ENCODE data around the gene LDHAL6A. TPM values are rescaled to one million over a fixed set of nuclear protein-coding genes. Genes with fewer than 3 reads are reported as not detected.

LDHAL6A gene
- total RNA-seq, 1 experiment from 2014 or later, result not detected

DNA sequence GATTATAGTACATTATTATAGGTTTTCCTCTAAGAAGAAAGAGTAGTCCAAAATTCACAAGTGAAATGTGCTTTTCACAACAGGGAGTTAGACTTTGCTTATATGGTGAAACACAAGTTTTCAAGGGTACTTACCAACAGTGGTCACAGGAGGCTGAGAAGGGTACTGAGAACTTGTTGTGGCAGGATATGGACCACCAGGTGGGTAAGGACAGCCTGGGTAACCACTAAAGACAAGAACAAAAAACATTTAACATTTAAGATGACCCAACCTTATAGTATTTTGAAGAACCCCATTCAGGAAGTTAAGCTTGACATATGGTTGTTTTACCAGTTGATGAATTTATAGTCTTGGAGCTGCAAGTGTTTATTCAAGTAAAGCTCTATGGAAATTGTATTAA lies 46.7 kb downstream of the LDHAL6A start:
- no peak overlapping the region for H3K27ac ChIP-seq (ENCODE audit: low read depth, low read length)
- H3K4me2 ChIP-seq (ENCODE audit: low read length), result no peak overlapping the region
- no peaks in the 10 kb centered on the region for H3K27me3 ChIP-seq (ENCODE audit: insufficient read depth, low read length)
- no peaks in the 10 kb centered on the region for H3K9me2 ChIP-seq (ENCODE audit: insufficient read depth)
- peaks cover 3 to 13% of the 10 kb centered on the region in 2 experiments; a peak in 2 of 4 replicates for H3K36me3 ChIP-seq (ENCODE audit: control insufficient read depth in 1 of 2, insufficient read depth in 2 of 2, low read length in 2 of 2)
- ChIA-PET RAD21 (ENCODE audit: low non-redundant PET in 1 of 2, low total read pairs in 2 of 2, uncharacterized antibody in 2 of 2, unreplicated experiment in 2 of 2) (no interaction called here), CTCF (no interaction called here), POLR2A (no interaction called here)
- no peak overlapping the region for H3K9ac ChIP-seq (ENCODE audit: low read length)
- no peak overlapping the region for H3K4me3 ChIP-seq (replicated peaks in 1 of 2; ENCODE audit: low read depth in 1 of 2, low read length in 2 of 2)
- TF ChIP-seq FOSL1 (IDR thresholded peaks at IDR 0.05; ENCODE audit: low read depth), result no peak
- intact Hi-C loops (cut with micrococcal nuclease), result no loop called here
- no TSS peak for BruUV-seq (replicated peaks)
- no peaks in the 10 kb centered on the region for H3K9me3 ChIP-seq (ENCODE audit: control insufficient read depth in 1 of 2, insufficient read depth in 1 of 2, low read depth in 1 of 2, low read length in 2 of 2)
- no peaks in the 10 kb centered on the region for H3K4me1 ChIP-seq (ENCODE audit: control insufficient read depth in 1 of 2, insufficient read depth in 2 of 2, low read length in 2 of 2)
- H2AFZ ChIP-seq (ENCODE audit: low read depth, low read length, poor library complexity, severe bottlenecking), result no peak overlapping the region
- no peaks in the 10 kb centered on the region for H3K79me2 ChIP-seq (ENCODE audit: insufficient read depth, low read length)
- no peaks in the 10 kb centered on the region for H4K20me1 ChIP-seq (ENCODE audit: insufficient read depth)
- no peak for ATAC-seq
- no peak for DNase-seq (ENCODE audit: low read depth, low spot score)

DNA sequence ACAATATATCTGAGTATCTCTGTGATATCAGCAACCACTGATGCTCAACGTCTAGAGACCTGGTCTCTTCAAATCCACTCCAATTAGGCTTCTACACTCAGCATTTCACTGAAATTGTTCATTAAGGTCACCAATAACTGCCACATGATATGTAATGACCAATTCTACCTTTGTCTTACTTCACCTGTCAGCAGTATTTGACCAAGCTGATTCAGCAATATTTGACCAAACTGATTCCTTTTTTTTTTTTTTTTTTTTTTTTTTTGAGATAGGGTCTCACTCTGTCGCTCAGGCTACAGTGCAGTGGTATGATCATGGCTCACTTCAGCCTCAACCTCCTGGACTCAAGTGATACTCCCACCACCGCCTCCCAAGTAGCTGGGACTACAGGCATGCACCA lies 65.5 kb downstream of the LDHAL6A start:
- CTCF ChIA-PET, result no interaction called here
- H3K9ac ChIP-seq (ENCODE audit: low read length), result no peak overlapping the region

DNA sequence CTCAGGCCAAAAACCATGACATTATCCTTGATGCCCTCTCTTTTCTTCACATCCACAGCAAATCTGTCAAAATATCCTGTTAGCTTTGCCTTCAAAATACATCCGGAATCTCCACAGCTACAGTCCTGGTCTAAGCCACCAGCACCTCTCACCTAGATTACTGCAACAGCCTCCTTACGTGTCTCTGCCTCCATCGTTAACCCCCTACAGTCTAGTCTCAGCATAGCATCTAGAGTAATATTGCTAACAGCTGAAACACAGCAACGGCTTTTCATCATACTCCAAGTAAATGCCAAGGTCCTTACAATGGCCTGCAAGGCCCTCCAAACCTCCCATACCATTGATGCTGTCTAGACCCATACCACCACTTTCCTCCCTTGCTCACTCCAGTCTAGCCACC lies 66.7 kb downstream of the LDHAL6A start:
- H3K4me2 ChIP-seq (ENCODE audit: low read length), result 0 out of 2 replicates have a peak overlapping the region, but pooled peaks have one; percentile 1
- POLR2A ChIA-PET, result interaction anchor here (0.6 kb wide), 1 partner anchor 75 kb away, joined by 3 read pairs; no protein-coding TSS in a partner anchor
- no peak overlapping the region for H3K4me3 ChIP-seq (replicated peaks in 1 of 2; ENCODE audit: low read depth in 1 of 2, low read length in 2 of 2)
- H3K9ac ChIP-seq (ENCODE audit: low read length), result no peak overlapping the region
- no peak overlapping the region for H3K27ac ChIP-seq (ENCODE audit: low read depth, low read length)
- H3K27me3 ChIP-seq (ENCODE audit: insufficient read depth, low read length), result no peaks in the 10 kb centered on the region
- intact Hi-C loops (cut with micrococcal nuclease), result loop anchor here (2.0 to 10.0 kb wide), 2 partner anchors 198 to 280 kb away; partner anchors contain the start of genes GTF2H1 and HPS5
- peaks cover 2 to 17% of the 10 kb centered on the region in 2 experiments; a peak in 3 of 4 replicates for H3K4me1 ChIP-seq (ENCODE audit: control insufficient read depth in 1 of 2, insufficient read depth in 2 of 2, low read length in 2 of 2)
- no TSS peak for BruUV-seq (replicated peaks)
- CTCF ChIA-PET, result interaction anchor here (1.1 to 1.2 kb wide), 2 partner anchors 18 to 279 kb away, joined by 3 to 4 read pairs; no protein-coding TSS in a partner anchor
- H3K79me2 ChIP-seq (ENCODE audit: insufficient read depth, low read length), result peaks cover 73% of the 10 kb centered on the region
- RAD21 ChIA-PET (ENCODE audit: low non-redundant PET in 1 of 2, low total read pairs in 2 of 2, uncharacterized antibody in 2 of 2, unreplicated experiment in 2 of 2), result no interaction called here
- no peaks in the 10 kb centered on the region for H4K20me1 ChIP-seq (ENCODE audit: insufficient read depth)
- no peaks in the 10 kb centered on the region for H3K36me3 ChIP-seq (ENCODE audit: control insufficient read depth in 1 of 2, insufficient read depth in 2 of 2, low read length in 2 of 2)
- no peak for TF ChIP-seq YY1 (IDR thresholded peaks at IDR 0.05; ENCODE audit: extremely low read depth, insufficient replicate concordance, low read depth, low read length)
- TF ChIP-seq, protein P1, sequence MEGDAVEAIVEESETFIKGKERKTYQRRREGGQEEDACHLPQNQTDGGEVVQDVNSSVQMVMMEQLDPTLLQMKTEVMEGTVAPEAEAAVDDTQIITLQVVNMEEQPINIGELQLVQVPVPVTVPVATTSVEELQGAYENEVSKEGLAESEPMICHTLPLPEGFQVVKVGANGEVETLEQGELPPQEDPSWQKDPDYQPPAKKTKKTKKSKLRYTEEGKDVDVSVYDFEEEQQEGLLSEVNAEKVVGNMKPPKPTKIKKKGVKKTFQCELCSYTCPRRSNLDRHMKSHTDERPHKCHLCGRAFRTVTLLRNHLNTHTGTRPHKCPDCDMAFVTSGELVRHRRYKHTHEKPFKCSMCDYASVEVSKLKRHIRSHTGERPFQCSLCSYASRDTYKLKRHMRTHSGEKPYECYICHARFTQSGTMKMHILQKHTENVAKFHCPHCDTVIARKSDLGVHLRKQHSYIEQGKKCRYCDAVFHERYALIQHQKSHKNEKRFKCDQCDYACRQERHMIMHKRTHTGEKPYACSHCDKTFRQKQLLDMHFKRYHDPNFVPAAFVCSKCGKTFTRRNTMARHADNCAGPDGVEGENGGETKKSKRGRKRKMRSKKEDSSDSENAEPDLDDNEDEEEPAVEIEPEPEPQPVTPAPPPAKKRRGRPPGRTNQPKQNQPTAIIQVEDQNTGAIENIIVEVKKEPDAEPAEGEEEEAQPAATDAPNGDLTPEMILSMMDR (IDR thresholded peaks at IDR 0.05 in 2 of 3, conservative IDR thresholded peaks at IDR 0.05 in 1 of 3; ENCODE audit: borderline replicate concordance in 1 of 3, insufficient read depth in 1 of 3, low read depth in 2 of 3, low read length in 2 of 3), result peak in 2 of 3 experiments; percentile 38 to 46; a peak in 3 of 6 replicates
- DNase-seq (ENCODE audit: low read depth, low spot score) (no peak), ATAC-seq (0 out of 2 replicates have a peak, but pooled peaks have one; percentile 16)
- no peaks in the 10 kb centered on the region for H3K9me3 ChIP-seq (ENCODE audit: control insufficient read depth in 1 of 2, insufficient read depth in 1 of 2, low read depth in 1 of 2, low read length in 2 of 2)
- no peak overlapping the region for H2AFZ ChIP-seq (ENCODE audit: low read depth, low read length, poor library complexity, severe bottlenecking)
- H3K9me2 ChIP-seq (ENCODE audit: insufficient read depth), result no peaks in the 10 kb centered on the region

More for the DNA sequence above, 65.5 kb downstream of the LDHAL6A start:
- H3K9me2 ChIP-seq (ENCODE audit: insufficient read depth), result no peaks in the 10 kb centered on the region
- TF ChIP-seq TCF7L2 (IDR thresholded peaks at IDR 0.05; ENCODE audit: borderline replicate concordance, extremely low read depth, insufficient read depth, insufficient read length), result no peak
- H3K36me3 ChIP-seq (ENCODE audit: control insufficient read depth in 1 of 2, insufficient read depth in 2 of 2, low read length in 2 of 2), result no peaks in the 10 kb centered on the region
- H3K79me2 ChIP-seq (ENCODE audit: insufficient read depth, low read length), result peaks cover 65% of the 10 kb centered on the region
- ATAC-seq, result no peak
- H4K20me1 ChIP-seq (ENCODE audit: insufficient read depth), result no peaks in the 10 kb centered on the region
- H3K27me3 ChIP-seq (ENCODE audit: insufficient read depth, low read length), result no peaks in the 10 kb centered on the region
- H3K4me1 ChIP-seq (ENCODE audit: control insufficient read depth in 1 of 2, insufficient read depth in 2 of 2, low read length in 2 of 2), result peaks cover 2 to 16% of the 10 kb centered on the region in 2 experiments; a peak in 3 of 4 replicates
- H2AFZ ChIP-seq (ENCODE audit: low read depth, low read length, poor library complexity, severe bottlenecking), result no peak overlapping the region
- POLR2A ChIA-PET, result no interaction called here
- no peaks in the 10 kb centered on the region for H3K9me3 ChIP-seq (ENCODE audit: control insufficient read depth in 1 of 2, insufficient read depth in 1 of 2, low read depth in 1 of 2, low read length in 2 of 2)
- no peak overlapping the region for H3K4me2 ChIP-seq (ENCODE audit: low read length)
- intact Hi-C loops (cut with micrococcal nuclease), result loop anchor here (10.0 kb wide), 1 partner anchor 196 kb away; the partner anchor contains the start of genes GTF2H1 and HPS5
- no peak for DNase-seq (ENCODE audit: low read depth, low spot score)
- no TSS peak for BruUV-seq (replicated peaks)
- RAD21 ChIA-PET (ENCODE audit: low non-redundant PET in 1 of 2, low total read pairs in 2 of 2, uncharacterized antibody in 2 of 2, unreplicated experiment in 2 of 2), result no interaction called here
- H3K27ac ChIP-seq (ENCODE audit: low read depth, low read length), result no peak overlapping the region
- H3K4me3 ChIP-seq (replicated peaks in 1 of 2; ENCODE audit: low read depth in 1 of 2, low read length in 2 of 2), result no peak overlapping the region
